Measurements from ENCODE around the gene ARMC3.
"Not testable (repeated sequence)": the region's sequence is repeated elsewhere in the genome, so short reads cannot be mapped to it uniquely, and the experiment has no call there.

The ARMC3 gene

GRCh38 chr10:23063045-23063972 lies 135.5 kb downstream of the ARMC3 start:
- TF ChIP-seq CTCF (IDR thresholded peaks at IDR 0.05; ENCODE audit: low read depth, low read length): no peak
- no peaks in the 10 kb centered on the region for H3K27me3 ChIP-seq (ENCODE audit: insufficient read depth, low read depth, severe bottlenecking)
- no peaks in the 10 kb centered on the region for H3K36me3 ChIP-seq
- H3K27ac ChIP-seq: no peak overlapping the region
- no peaks in the 10 kb centered on the region for H3K9me3 ChIP-seq (ENCODE audit: severe bottlenecking)
- DNase-seq: no peak
- no peak overlapping the region for H3K4me3 ChIP-seq (ENCODE audit: low read depth, low read length)

- no peaks in the 10 kb centered on the region for H3K36me3 ChIP-seq
- no peak for DNase-seq
- no peak overlapping the region for H3K27ac ChIP-seq
- TF ChIP-seq CTCF (IDR thresholded peaks at IDR 0.05; ENCODE audit: low read depth, low read length): no peak
- no peaks in the 10 kb centered on the region for H3K27me3 ChIP-seq (ENCODE audit: insufficient read depth, low read depth, severe bottlenecking)
- H3K4me3 ChIP-seq (ENCODE audit: low read depth, low read length): no peak overlapping the region
- H3K9me3 ChIP-seq (ENCODE audit: severe bottlenecking): no peaks in the 10 kb centered on the region
Measured at GRCh38 chr10:23063973-23064812, 136.3 kb downstream of the ARMC3 start.

- not testable (repeated sequence) for H3K4me3 ChIP-seq (ENCODE audit: low read depth, low read length); H3K27ac ChIP-seq; H3K36me3 ChIP-seq; DNase-seq; H3K9me3 ChIP-seq (ENCODE audit: severe bottlenecking); H3K27me3 ChIP-seq (ENCODE audit: insufficient read depth, low read depth, severe bottlenecking)
Measured at GRCh38 chr10:23064813-23065114, 136.9 kb downstream of the ARMC3 start.

GRCh38 chr10:23065181-23065948 lies 137.5 kb downstream of the ARMC3 start:
- Histone ChIP-seq H3K4me3 (ENCODE audit: low read depth, low read length) (no peak overlapping the region), H3K27ac (no peak overlapping the region), H3K27me3 (ENCODE audit: insufficient read depth, low read depth, severe bottlenecking) (no peaks in the 10 kb centered on the region), H3K36me3 (no peaks in the 10 kb centered on the region), H3K9me3 (ENCODE audit: severe bottlenecking) (no peaks in the 10 kb centered on the region)
- DNase-seq: no peak
- no peak for TF ChIP-seq CTCF (IDR thresholded peaks at IDR 0.05; ENCODE audit: low read depth, low read length)

- no peak for TF ChIP-seq CTCF (IDR thresholded peaks at IDR 0.05; ENCODE audit: low read depth, low read length)
- DNase-seq: no peak
- H3K27me3 ChIP-seq (ENCODE audit: insufficient read depth, low read depth, severe bottlenecking): no peaks in the 10 kb centered on the region
- H3K9me3 ChIP-seq (ENCODE audit: severe bottlenecking): no peaks in the 10 kb centered on the region
- no peak overlapping the region for H3K27ac ChIP-seq
- H3K36me3 ChIP-seq: no peaks in the 10 kb centered on the region
- H3K4me3 ChIP-seq (ENCODE audit: low read depth, low read length): no peak overlapping the region
Measured at GRCh38 chr10:23067337-23067736, 139.5 kb downstream of the ARMC3 start.

Data from WERI-Rb-1 (cell line).